ENCODE measurements around the gene SLC23A2.
"Not testable (repeated sequence)": the region's sequence is repeated elsewhere in the genome, so short reads cannot be mapped to it uniquely, and the experiment has no call there.

Gene SLC23A2

DNA sequence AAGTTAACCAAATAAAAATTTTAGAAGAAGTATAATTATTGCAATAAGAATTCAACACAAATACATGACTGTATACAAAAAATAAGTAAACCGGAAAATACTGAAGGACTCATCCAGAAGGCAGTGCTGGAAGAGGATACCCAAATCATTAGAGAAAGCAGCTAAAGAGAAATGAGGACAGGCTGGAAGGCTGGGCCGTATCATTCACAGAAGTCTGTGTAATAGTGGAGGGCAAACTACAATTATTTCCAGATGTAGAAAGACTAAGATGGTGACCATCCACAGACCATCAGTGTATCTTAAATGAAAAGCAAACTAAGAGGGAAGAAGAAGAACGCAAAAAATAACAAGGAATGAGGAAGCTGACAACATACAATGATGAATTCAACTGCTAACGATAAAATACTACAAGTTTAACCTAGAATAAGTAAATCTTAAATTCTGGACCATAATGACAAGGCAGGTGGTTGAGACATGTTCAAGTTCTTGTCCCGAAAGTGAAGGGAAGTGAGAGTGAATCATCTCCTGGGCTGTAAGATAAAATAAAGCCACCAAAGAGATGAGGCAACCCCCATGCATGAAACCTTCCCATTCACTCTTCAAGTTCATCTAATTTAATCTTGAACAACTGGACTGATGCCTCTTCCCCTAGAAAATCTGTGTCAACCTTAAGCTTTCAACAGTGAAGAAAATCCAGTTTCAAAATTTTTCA, 71.5 kb downstream of the SLC23A2 start:
- no peak for DNase-seq

DNA sequence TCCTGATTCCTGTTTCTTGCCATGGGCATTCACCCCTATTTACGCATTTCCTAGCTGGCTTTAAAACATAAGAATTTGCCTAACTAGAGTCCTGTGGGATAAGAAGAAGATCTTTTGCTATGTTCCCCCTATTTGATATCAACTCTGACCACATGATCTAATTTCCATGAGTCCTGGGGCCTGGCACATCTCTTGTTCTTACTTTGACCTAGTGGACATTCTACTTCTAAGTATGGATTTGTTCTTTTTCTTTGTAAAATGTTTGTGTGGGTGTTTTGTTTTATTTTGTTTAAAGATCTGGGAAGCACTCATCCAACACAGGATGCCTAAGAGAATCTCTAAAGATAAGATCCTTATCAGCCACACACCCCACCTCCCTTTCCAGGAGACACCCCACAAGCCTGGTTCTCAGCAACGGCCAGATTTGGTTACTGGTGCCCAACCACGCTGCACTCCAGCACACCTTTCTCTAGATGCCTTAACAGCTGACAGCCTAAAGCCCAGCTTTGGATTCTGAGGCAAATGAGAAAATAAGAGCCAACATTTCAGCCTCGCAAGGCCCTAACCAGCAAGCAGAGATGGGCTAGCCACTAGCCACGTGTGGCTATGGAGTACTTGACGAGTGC, 74.7 kb downstream of the SLC23A2 start:
- DNase-seq = no peak

DNA sequence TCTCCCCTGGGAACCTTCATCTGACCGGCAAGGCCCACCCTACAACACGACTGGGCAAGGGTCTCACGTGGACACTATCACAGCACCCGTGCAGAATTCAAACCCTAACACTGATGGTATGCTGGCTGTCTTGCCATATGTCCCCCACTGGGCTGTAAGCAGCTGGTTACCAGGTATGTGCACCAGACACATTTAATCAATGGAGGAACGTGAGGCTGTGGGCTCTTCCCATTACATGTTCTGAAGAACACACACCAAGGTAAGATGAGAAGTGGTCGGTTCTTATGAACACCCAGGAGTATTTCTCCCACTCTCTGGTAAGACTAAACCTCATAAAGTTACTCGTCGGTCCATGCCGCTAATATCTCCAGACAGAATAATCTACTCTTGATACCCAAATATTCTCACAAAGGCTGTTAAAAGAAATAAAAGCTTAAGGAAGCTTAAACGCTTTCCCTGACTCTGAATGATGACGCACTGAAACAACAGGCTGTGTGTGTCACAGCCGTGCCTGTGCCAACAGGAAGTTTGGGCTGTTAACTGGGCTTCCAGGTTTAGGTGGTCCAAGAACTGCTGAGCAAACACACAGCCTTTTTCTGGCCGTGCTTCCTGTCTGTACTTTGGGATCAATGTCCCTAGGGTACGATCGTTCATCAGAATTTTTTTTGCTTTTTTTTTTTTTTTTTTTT, 75.3 kb downstream of the SLC23A2 start:
- DNase-seq = no peak

DNA sequence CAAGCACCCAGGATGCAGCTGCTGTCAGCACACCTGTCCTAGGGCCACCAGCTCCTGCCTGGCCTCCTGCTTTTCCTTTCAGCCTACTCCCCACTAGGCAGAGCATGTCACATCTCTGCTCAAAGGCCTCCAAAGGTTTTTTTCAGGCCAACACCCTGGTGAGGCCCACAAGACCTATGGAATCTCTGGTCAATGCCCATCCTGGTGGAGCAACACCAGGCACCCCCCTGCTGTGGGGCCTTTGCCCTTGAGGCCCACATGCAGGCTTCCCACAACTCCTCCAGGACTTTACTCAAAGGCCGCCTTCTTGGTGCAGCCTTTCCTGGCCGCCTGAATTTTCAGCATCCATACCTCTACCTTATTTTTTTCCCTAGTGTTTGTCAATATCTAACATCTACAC, 76.9 kb downstream of the SLC23A2 start:
- DNase-seq = no peak

DNA sequence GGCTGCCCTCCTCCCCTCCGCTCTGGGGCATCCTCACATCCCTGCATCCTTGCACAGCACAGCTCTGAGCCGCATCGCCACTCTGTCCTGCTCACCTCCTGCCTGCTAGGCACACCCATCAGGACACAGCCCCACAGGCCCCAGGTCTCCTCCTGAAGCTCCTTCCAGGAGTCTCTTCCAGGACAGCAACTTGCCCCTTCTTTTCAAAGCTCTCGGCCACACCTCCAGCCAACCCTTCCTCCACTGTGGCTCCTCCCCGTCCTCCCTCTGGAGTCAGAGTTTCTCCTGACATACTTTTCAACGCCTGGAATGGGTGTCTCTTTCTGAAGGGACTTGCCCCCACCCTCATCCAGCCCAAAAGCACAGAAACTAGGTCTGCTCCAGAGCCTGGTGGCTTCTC, 77.3 kb downstream of the SLC23A2 start:
- DNase-seq = no peak

DNA sequence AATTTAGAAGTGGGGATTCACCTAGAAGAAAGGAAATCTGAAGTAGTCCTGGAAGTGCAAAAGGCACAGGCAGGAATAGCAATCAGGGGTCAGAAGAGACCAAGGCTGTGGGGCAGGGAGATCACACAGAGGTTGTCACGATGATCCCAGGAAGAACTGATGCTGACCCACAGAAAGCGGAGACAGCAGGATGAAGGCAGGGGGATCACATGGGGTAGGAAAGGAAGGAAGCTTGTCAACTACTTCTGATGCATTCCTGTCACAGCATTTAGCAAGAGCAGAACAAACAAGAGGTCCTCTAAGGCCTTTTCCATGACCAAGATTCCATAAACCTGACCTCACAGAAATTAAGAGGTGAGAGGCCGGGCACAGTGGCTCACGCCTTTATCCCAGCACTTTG, 79.1 kb downstream of the SLC23A2 start:
- no peak for DNase-seq

DNA sequence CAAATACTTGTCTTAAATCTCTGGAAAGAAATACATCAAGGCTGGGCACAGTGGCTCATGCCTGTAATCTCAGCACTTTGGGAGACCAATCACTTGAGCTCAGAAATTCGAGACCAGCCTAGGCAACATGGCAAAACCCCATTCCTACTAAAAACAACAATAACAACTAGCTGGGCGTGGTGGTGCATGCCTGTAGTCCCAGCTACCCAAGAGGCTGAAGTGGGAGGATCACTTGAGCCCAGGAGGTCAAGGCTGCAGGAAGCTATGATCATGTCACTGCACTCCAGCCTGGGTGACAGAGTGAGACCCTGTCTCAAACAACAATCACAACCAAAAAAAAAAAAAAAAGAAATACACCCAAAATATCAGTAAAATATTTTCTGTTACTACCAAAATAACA, 80.0 kb downstream of the SLC23A2 start:
- DNase-seq = not testable (repeated sequence)

DNA sequence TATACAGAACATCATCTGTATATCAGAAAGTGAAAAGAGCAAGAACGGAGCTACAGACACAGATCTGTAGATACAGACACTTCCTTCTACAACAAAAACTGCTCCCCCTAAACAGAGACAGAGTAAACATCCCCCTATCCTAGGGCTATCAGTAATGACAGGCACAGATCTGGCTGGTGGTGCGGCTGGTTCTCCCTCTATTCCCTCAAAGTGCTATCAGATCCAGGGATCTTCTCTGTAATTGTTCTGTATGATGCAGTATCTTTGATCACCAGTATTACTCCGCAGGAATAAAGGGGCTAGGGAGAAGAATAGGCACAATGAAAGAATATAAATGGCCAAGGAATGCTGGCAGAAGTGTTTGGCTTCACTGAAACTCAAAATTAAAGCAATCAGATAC, 80.7 kb downstream of the SLC23A2 start:
- no peak for DNase-seq

DNA sequence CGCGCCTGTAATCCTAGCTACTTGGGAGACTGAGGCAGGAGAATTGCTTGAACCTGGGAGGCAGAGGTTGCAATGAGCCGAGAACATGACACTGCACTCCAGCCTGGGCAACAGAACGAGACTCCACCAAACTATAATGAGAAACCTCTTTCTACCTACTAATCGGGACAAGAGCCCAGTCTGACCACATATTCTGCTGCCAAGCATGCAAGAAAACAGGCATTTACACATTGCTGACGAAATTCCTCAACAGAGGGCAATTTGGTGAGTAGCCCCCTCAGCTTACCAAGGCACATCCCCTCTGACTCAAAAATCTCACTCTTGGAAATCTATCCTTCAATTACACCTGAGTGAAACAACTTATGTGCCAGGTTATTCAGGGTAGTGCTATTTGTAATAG, 81.2 kb downstream of the SLC23A2 start:
- DNase-seq = no peak

DNA sequence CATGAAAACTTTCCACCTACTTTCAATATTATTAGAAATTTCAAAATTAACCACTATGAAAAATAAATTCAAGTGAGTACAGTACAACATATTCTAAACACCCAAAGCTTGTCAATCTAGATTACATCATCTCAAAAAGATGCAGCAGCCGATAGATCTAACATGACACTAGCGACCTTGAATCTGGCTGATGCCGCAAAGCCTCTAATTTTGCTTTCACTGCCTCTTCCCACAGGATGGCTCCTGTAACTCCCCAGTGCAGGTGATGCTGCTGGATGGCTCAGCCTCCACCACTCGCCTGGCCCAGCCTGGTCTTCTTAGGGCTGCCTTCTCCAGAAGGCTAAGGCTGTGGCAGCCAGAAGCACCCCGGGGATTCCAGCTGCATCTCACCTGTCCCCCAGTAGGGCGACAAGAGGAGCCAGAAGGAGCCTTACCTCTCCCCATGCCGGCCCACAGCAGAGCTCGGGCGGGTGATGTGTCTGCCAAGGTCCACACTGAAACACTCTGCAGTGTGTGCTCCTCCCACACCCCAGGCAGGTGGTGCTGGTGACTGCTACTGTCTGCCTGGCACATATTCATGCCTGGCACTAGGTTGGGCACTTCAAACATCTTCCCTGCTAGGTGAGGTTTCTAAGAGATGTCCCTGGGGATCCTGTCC, 82.1 kb downstream of the SLC23A2 start:
- DNase-seq = no peak

DNA sequence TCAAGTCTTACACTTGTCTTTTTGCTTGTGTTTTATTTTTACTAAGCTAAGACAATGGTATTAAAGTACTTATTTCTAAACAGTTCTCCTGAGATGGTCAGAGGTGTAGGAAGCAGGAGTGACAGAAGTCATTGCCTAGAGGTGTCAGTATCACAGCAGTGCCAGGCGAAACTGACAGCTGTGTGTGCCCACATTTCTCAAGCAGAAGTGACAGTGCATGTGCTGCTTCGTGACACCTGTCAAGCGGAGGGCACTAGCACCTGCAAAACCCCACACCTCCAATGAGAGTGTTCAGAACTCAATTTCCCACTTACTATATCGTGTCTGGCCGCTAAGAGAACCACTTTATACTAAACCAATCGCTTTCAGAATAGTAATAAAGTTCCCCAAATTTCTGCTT, 82.8 kb downstream of the SLC23A2 start:
- no peak for DNase-seq

DNA sequence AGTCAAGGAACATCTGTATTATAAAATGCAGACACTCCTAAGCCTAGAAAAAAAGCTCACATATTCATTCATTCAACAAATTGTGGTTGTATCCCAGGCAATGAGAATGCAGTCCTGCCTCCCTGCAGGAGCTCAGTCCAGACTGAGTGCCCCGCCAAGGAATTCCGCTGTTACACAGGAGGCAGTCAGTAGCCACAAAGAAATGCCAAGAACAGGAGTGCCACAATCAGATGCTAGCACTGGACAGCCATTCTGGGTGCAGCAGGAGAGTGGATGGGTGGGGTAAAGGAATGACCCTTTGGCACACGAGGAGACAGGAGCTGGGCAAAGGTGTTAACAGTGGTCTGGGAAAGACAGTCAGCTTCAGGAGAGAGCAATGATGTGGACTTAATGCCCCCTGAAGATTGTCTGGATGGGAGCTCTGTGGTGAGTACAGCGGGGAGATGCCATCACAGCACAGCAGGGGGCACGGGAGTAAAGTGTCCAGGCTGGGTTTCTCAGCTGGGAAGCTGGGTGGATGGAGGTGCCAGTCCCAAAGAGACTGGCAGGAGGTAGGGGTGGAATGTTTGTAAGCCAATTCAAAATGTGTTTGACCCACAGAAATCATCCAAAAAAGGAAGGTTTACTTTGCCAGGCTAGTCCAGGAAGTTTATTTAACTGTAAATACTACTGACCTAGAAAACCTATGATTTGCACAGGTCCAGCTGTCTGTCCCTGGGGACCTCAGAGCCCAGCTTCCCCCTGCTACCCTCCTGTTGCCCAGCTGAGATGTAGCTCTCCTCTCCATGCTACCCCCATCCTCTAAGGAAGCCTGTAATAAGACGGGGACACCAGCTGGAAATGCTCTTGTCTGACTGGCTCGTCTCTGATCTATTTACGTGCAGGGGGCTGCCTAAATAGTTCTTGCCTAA, 84.1 kb downstream of the SLC23A2 start:
- DNase-seq = no peak

DNA sequence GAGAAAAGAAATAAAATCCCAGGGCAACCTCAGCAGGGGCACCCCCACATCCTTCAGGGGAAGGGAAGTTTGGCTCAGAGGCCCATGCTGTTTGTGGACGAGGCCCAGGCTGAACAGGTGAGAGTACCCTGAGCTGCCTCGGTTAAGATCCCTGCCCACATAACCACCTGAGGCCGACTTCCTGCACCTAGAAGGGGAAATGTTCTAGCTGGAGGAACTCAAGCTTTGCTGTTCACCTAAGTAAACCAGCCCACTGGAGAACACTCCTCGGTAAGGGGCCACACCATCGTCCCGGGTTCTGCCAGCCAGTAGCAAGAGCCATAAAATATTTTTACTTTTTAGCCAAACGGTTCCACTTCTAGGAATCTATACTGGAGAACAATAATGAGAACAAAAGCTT, 88.2 kb downstream of the SLC23A2 start:
- DNase-seq = no peak

DNA sequence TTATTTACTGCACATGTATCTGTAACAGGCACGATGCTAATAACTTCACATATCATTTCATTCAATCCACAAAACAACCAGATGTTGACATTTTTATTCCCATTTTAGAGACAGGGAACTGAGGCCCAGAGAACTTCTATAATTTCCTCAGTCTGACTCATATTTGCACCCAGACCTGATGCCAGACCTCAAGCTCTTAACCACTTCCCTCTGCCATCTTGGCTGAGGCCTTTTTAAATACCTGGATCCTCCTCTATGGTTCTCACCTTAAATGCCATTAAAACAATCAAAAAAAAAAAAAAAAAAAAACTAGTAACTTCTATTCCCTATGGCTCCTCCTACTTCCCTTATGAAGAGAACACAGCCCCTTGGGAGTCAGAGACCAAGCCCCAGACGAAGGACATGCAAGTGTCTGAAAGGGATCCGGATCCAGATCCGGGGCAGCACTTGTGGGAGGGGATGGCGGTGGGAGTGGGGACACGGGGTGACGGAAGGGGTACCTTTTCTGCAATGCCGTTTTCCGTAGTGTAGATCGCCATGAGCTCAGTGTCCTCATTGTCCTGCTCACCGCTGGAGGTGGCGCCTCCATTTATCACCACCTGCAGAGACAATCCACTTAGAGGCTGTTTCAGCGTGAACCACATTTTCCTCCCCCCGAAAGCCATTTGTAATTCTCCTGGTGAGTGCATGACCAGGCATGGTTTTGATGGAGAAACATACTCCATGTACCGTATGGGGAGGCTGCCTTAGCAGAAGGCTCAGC, 88.7 kb downstream of the SLC23A2 start:
- DNase-seq = no peak

DNA sequence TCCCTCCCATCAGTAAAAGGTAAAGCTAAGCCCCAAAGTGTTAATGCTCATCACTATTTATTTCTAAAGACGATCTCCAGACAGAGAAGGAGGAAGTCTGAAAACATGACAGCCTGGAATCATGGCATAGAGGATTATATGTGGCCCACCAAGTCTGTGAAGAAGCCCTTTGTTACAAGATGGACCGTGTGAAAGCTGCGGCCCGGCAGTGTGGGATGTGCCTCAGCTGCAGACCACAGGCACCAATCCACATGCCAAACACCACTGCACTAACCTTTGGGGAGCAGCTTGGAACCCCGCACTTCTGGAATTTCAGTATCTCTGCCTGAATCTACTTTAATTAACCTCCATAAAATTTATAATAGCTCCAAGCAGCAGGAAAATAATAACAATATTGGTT, 90.4 kb downstream of the SLC23A2 start:
- no peak for DNase-seq

DNA sequence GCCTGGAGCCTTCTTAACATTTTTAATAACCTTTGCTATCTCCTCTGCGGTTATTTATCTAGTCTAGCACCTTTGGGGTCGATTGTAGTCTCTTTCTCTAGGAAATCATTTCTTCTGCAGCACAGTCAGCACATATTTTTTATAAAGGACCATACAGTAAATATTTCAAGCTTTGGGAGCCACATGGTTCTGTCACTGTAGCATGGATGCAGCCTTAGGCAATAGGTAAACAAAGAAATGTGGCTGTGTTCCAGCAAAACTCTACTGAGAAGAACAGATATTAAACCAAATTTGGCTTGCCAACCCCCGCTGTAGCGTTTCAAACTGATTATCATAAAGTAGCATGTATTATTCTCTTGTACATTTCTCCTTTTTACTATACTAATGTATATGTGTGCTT, 95.7 kb downstream of the SLC23A2 start:
- DNase-seq = no peak

DNA sequence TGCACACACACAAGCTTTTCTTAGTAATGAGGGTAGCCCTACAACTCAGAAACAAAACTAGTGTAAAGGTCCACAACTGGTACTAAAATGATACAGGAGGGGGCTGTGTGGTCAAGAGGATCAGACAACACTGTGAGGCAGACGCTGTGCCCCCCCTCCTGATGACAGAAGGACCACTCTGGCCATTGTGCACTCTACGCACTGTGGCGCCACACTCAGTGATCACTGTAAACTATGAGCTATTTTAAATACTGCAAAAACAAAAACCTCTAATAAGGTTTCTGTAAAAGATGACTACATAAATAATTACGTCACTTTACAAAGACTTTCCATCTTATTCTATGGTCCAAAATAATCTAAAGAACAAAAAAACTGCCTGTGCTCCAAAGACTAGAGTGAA, 96.1 kb downstream of the SLC23A2 start:
- no peak for DNase-seq

DNA sequence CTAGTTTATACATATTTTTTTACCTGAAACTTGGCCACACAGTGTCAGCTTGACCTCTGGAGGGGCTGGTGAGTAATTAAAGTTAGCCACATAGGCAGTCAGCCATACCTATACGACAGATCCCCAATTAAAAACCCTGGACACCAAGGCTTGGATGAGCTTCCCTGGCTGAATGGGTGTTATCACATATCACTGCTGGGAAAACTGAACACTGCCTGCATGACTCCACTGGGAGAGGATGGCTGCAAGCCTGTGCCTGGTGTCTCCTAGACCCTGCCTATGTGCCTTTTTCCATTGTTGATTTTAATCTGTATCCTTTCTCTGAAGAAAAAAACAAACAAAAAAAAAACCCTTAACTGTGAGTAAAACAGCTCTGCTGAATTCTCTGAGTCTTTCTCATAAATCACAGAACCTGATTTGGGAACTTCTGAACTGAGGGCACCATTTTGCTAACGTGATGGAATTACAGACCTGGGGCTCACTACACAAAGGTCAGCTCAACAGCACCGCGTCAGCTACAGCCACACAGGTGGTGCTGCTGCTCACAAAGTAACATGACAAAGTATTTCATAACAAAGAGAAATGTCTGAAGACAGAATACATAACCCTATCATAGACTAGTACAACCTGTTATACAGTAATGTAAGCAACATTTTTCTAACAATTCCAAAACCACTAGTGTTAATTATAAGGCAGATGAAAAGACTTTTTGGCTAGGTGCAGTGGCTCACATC, 97.0 kb downstream of the SLC23A2 start:
- DNase-seq = no peak

DNA sequence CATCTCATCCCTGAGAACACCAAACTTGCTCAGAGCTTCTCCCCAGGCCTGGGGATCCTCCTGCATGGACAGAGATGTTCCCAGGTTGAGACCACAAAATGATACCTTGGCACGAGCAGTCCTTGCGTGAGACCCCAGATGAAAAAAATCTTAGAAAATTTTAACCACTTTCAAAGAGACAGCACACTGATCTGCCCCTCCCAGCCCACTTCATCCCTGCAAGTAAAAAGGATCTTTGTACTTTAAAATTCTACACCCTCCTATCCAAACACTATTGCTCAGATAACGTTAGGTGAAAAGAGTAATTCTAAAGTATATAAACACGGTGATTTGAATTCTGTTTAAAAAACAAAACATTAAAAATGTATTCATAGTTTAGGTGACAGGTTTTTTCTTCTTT, 98.5 kb downstream of the SLC23A2 start:
- DNase-seq = no peak

DNA sequence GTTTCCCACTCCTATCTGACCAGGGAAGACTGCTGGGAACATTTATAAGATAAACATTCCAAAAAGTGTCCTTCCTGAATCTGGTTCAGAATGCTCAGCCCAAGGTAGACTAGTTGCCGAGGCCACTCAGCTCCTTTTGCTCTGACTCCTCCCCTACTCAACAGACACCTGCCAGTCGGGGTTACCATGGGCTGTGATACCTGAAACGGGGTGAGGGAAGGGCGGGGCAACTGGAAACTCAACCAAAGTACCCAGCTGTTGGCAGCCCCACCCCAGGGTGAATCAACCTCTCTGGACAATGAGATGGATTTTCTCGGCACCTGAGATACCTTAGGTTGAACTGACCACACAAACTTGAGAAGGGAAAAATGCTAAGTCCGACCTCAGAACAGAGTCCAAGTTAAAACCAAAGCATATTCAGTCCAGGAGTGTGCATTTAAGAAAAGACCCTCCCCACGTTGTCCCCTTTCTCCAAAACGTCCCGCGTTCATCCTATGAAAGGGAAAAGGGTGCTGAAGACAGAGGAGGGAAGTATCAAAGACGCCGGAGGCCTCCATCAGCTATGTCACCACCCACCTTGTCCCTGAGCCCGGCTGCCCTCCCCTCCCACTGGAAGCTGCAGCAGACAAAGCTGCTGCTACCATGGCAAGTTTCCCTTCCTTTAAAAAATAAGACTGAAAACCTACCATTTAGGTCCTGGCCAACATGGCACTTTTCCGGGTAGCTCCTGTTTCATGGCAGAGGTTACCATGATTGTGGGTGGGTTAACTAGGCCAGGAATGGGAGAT, 100.1 kb downstream of the SLC23A2 start:
- DNase-seq = no peak
